Heart left ventricle (tissue), 13 donors: ENCODE results near the gene FNBP1L.

Source experiments
- CTCF ChIP-seq, 12 donors: fragments of 200-600 bp; sonication (generic) in 4 of 12; IDR thresholded peaks; one replicate each; pipeline versions ENCODE4 v1.5.0 to v1.8.0; 2018 to 2022; ENCODE audit warnings: antibody characterized with exemption in 12 of 12, mild to moderate bottlenecking in 5 of 12
- POLR2A ChIP-seq, 2 donors: fragments of 450-650 bp; IDR thresholded peaks; one replicate each; pipeline ENCODE4 v1.6.1; 2017; ENCODE audit warnings: antibody characterized with exemption in 2 of 2, mild to moderate bottlenecking in 2 of 2, moderate library complexity in 2 of 2
- donor health status: ischemic (EF 13 %, LVEDD 7.1; RV severe dilation, severe dysfunction).
- donor health status: DM: no; HTN: yes; CAD: no.
- donor health status: DM: no; HTN: no; CAD: no.
- donor health status: ischemic (EF 25% LVEDD 6.9; RV normal size, moderate dysfunction).
- donor health status: ischemic (EF 25% LVEDD 5.7; RV mildly dilated, moderate dysfunction).
- donor health status: ischemic (EF 35%, LVEDD 5.7; RV mildly dilated, moderate dysfunction).
- donor health status: nonischemic (EF 11% LVEDD 7.7; RV severe dilation, severe dysfunction).
- donor health status: DM: yes; HTN: yes; CAD: no.
- donor health status: PGD.
- donor health status: ischemic (EF 29% LVEDD 5.4; RV normal size, mild dysfunction).
- donor health status: nonischemic (EF 23%, LVEDD 6.1; RV moderate dilation, normal function).

- TF ChIP-seq CTCF (IDR thresholded peaks at IDR 0.05) (no peak), POLR2A (IDR thresholded peaks at IDR 0.05) (no peak)
These were observed 105.0 kb downstream of the FNBP1L start for GRCh38 chr1:93552741-93553455.
